H1 (cell line): ENCODE measurements around the gene MPHOSPH9.

ENCODE experiments used
- PHF8 ChIP-seq: fragments of 200-600 bp; sonication (generic); conservative IDR thresholded peaks from 2 replicates; pipeline ENCODE4 v1.7.1; 2012; ENCODE audit warnings: low read depth, mild to moderate bottlenecking, inconsistent platforms, low read length, moderate library complexity
- POU5F1 ChIP-seq: IDR thresholded peaks from 2 replicates; pipeline ENCODE4 v1.6.1; 2011; ENCODE audit warnings: low read depth, mild to moderate bottlenecking, low read length, moderate library complexity
- SRF ChIP-seq: IDR thresholded peaks from 2 replicates; pipeline ENCODE4 v1.6.1; 2011; ENCODE audit warnings: mild to moderate bottlenecking, low read depth, low read length, moderate library complexity
- TF ChIP-seq, protein P1 (sequence below): IDR thresholded peaks from 2 replicates; pipeline ENCODE4 v1.6.1; 2012; ENCODE audit warnings: inconsistent platforms
- TF ChIP-seq, protein P2 (sequence below), 3 experiments: IDR thresholded peaks; 1 replicate in 2 of 3; 2 replicates in 1 of 3; pipeline versions ENCODE4 v1.5.1 to v1.6.1; 2011; ENCODE audit warnings: low read length in 3 of 3, mild to moderate bottlenecking in 3 of 3, inconsistent platforms in 2 of 3, low read depth in 1 of 3, moderate library complexity in 1 of 3; ENCODE audit not compliant: insufficient read depth in 1 of 3; ENCODE audit errors: control extremely low read depth in 1 of 3

DNA sequence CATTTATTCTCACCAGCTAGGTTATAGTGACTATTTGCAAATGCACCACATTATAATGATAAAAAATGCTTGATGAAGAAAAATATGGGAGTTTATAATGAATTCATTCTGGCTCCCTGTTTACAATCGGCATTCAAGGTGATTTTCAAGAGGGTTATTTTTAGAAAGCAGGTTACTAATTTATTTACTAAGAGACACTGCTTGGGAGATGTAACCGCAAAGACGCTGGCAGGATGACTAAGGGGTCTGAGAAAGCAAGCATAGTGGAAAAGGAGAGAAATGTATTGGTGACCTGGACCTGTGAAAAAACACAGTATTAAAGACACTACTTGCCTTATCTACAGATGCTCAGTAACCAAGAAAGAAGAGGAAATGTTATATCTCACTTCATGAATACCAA lies 68.7 kb downstream of the MPHOSPH9 start:
- TF ChIP-seq, protein P1, sequence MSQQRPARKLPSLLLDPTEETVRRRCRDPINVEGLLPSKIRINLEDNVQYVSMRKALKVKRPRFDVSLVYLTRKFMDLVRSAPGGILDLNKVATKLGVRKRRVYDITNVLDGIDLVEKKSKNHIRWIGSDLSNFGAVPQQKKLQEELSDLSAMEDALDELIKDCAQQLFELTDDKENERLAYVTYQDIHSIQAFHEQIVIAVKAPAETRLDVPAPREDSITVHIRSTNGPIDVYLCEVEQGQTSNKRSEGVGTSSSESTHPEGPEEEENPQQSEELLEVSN: no peak
- TF ChIP-seq, protein P2, sequence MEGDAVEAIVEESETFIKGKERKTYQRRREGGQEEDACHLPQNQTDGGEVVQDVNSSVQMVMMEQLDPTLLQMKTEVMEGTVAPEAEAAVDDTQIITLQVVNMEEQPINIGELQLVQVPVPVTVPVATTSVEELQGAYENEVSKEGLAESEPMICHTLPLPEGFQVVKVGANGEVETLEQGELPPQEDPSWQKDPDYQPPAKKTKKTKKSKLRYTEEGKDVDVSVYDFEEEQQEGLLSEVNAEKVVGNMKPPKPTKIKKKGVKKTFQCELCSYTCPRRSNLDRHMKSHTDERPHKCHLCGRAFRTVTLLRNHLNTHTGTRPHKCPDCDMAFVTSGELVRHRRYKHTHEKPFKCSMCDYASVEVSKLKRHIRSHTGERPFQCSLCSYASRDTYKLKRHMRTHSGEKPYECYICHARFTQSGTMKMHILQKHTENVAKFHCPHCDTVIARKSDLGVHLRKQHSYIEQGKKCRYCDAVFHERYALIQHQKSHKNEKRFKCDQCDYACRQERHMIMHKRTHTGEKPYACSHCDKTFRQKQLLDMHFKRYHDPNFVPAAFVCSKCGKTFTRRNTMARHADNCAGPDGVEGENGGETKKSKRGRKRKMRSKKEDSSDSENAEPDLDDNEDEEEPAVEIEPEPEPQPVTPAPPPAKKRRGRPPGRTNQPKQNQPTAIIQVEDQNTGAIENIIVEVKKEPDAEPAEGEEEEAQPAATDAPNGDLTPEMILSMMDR (IDR thresholded peaks at IDR 0.05; ENCODE audit: control extremely low read depth in 1 of 3, insufficient read depth in 1 of 3, low read depth in 1 of 3, low read length in 3 of 3): no peak
- no peak for TF ChIP-seq POU5F1
- no peak for TF ChIP-seq PHF8
- TF ChIP-seq SRF: no peak
